Hepatocyte (in vitro differentiated cells): Measurements from ENCODE around the gene MYEOV. TPM values are rescaled to one million over a fixed set of nuclear protein-coding genes. Genes with fewer than 3 reads are reported as not detected.

Experiments
- DNase-seq: peaks from one replicate; pipeline ENCODE4 v3.0.0-alpha.2; 2016; ENCODE audit warnings: low spot score
- H2AFZ ChIP-seq: fragments of 200-600 bp; sonication (generic); 2 replicates; pipeline ENCODE4 v1.6.0; 2016; ENCODE audit warnings: antibody characterized with exemption, mild to moderate bottlenecking
- H3K27ac ChIP-seq: fragments of 200-600 bp; sonication (generic); 2 replicates; pipeline ENCODE4 v1.5.1; 2016; ENCODE audit warnings: mild to moderate bottlenecking
- H3K27me3 ChIP-seq: fragments of 200-600 bp; sonication (generic); 2 replicates; pipeline ENCODE4 v1.6.1; 2016
- H3K36me3 ChIP-seq: fragments of 200-600 bp; sonication (generic); replicated peaks from 2 replicates; pipeline ENCODE4 v1.5.1; 2016; ENCODE audit warnings: low read depth; ENCODE audit not compliant: insufficient read depth
- H3K4me1 ChIP-seq: fragments of 200-600 bp; sonication (generic); 2 replicates; pipeline ENCODE4 v1.5.1; 2016; ENCODE audit warnings: mild to moderate bottlenecking, moderate library complexity; ENCODE audit not compliant: insufficient read depth
- H3K4me2 ChIP-seq: fragments of 200-600 bp; sonication (generic); 2 replicates; pipeline ENCODE4 v1.6.0; 2016
- H3K4me3 ChIP-seq: fragments of 200-600 bp; sonication (generic); 2 replicates; pipeline ENCODE4 v1.5.1; 2016; ENCODE audit warnings: mild to moderate bottlenecking
- H3K79me2 ChIP-seq: fragments of 200-600 bp; sonication (generic); 2 replicates; pipeline ENCODE4 v1.6.0; 2017; ENCODE audit warnings: mild to moderate bottlenecking
- H3K9me2 ChIP-seq: fragments of 200-600 bp; sonication (generic); replicated peaks from 2 replicates; pipeline ENCODE4 v1.6.0; 2017; ENCODE audit warnings: mild to moderate bottlenecking; ENCODE audit not compliant: insufficient read depth
- H3K9me3 ChIP-seq: fragments of 200-600 bp; sonication (generic); 2 replicates; pipeline ENCODE4 v1.5.1; 2016; ENCODE audit warnings: low read depth, mild to moderate bottlenecking
- H4K20me1 ChIP-seq: fragments of 200-600 bp; sonication (generic); 2 replicates; pipeline ENCODE4 v1.6.0; 2016; ENCODE audit warnings: mild to moderate bottlenecking; ENCODE audit not compliant: insufficient read depth, poor library complexity, severe bottlenecking
- EZH2 ChIP-seq: fragments of 200-600 bp; sonication (generic); IDR thresholded peaks from 2 replicates; pipeline ENCODE4 v1.6.1; 2016; ENCODE audit warnings: antibody characterized with exemption, mild to moderate bottlenecking, borderline replicate concordance
- EZH2phosphoT487 ChIP-seq: fragments of 200-600 bp; sonication (generic); IDR thresholded peaks from one replicate; pipeline ENCODE4 v1.6.1; 2018; ENCODE audit warnings: antibody characterized with exemption, mild to moderate bottlenecking, low read depth, moderate library complexity; ENCODE audit not compliant: unreplicated experiment, severe bottlenecking
- WGBS: methylation state at CpG from one replicate; pipeline ENCODE4 v1.1.6; 2016; ENCODE audit warnings: low lambda C conversion rate; ENCODE audit errors: missing lambda C conversion rate; 5-methylcytosine and 5-hydroxymethylcytosine counted together
- polyA plus RNA-seq: library from polyadenylated mRNA; unstranded; fragments of >200 nt; fragmentation: Nextera tagmentation; extraction: Ambion mirVana; gene quantifications from 2 replicates; pipeline ENCODE4 v1.2.1, GENCODE V29; 2016
- total RNA-seq: library from RNA; depleted of rRNA; stranded (reverse); fragments of >200 nt; gene quantifications from 2 replicates; pipeline ENCODE4 v1.2.3, GENCODE V29; 2014
- TF ChIP-seq, protein P1 (sequence below): fragments of 200-600 bp; sonication (generic); IDR thresholded peaks from 2 replicates; pipeline ENCODE4 v1.5.1; 2016; ENCODE audit warnings: antibody characterized with exemption, mild to moderate bottlenecking; ENCODE audit not compliant: poor library complexity

Gene MYEOV
- total and polyA plus RNA-seq, 2 experiments from 2014 or later = not detected

DNA sequence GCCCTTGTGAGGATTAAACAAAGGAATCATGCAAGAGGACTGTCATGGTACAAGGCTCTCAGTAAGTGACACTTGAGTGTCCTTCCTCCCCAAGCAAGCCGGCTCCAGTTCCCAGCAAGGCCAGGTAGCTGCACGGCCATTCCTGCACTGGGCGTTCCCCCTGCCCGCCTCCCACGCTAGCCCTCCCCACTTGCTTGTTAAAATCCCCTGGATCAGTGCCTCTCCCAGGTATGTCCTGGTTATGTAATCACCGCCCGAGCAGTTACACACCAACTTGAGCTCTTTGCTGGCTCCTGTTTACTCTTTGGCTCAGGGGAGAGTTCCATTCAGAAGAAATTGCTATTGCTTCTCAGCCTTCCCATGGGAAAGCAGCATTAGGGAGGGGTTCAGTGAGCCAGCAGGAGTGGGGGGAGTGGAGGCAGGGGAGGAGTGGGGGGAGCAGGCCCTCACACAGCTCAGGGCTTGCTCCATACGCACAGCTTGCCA lies 19.4 kb upstream of the MYEOV start:
- no peak overlapping the region for H2AFZ ChIP-seq
- no peaks in the 10 kb centered on the region for H3K9me2 ChIP-seq
- no peaks in the 10 kb centered on the region for H4K20me1 ChIP-seq
- H3K27ac ChIP-seq = peak overlapping the region; percentile 83
- TF ChIP-seq EZH2phosphoT487 (no peak), EZH2 (no peak)
- TF ChIP-seq, protein P1, sequence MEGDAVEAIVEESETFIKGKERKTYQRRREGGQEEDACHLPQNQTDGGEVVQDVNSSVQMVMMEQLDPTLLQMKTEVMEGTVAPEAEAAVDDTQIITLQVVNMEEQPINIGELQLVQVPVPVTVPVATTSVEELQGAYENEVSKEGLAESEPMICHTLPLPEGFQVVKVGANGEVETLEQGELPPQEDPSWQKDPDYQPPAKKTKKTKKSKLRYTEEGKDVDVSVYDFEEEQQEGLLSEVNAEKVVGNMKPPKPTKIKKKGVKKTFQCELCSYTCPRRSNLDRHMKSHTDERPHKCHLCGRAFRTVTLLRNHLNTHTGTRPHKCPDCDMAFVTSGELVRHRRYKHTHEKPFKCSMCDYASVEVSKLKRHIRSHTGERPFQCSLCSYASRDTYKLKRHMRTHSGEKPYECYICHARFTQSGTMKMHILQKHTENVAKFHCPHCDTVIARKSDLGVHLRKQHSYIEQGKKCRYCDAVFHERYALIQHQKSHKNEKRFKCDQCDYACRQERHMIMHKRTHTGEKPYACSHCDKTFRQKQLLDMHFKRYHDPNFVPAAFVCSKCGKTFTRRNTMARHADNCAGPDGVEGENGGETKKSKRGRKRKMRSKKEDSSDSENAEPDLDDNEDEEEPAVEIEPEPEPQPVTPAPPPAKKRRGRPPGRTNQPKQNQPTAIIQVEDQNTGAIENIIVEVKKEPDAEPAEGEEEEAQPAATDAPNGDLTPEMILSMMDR = no peak
- no peaks in the 10 kb centered on the region for H3K9me3 ChIP-seq
- H3K4me3 ChIP-seq = no peak overlapping the region
- H3K4me1 ChIP-seq = peaks cover 20% of the 10 kb centered on the region
- no peaks in the 10 kb centered on the region for H3K36me3 ChIP-seq
- no peaks in the 10 kb centered on the region for H3K27me3 ChIP-seq
- H3K79me2 ChIP-seq = no peaks in the 10 kb centered on the region
- DNase-seq = peak; percentile 90
- no peak overlapping the region for H3K4me2 ChIP-seq
- WGBS = 18% methylated on average over 8 of the region's 8 CpGs

DNA sequence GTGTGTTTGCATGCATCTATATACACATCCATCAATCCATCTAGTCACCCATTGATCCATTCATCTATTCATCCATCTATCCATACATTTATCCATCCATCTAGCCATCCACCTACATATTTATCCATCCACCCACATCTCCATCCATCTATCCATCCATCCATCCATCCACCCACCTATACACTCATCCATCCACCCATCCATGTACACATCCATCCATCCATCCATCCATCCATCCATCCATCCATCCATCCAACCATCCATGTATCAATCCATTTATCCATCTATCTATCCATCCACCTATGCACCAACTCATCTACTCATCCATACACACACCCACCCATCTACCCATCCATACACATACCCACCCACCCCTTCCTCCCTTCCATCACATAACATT lies 18.8 kb upstream of the MYEOV start:
- no peak overlapping the region for H2AFZ ChIP-seq
- no peaks in the 10 kb centered on the region for H3K9me3 ChIP-seq
- peak overlapping the region; percentile 72 for H3K27ac ChIP-seq
- H3K4me2 ChIP-seq = no peak overlapping the region
- DNase-seq = no peak
- H3K4me3 ChIP-seq = no peak overlapping the region
- H3K4me1 ChIP-seq = peaks cover 20% of the 10 kb centered on the region
- H3K27me3 ChIP-seq = no peaks in the 10 kb centered on the region
- H3K9me2 ChIP-seq = no peaks in the 10 kb centered on the region
- H4K20me1 ChIP-seq = no peaks in the 10 kb centered on the region
- no peaks in the 10 kb centered on the region for H3K36me3 ChIP-seq
- TF ChIP-seq EZH2phosphoT487 = no peak
- TF ChIP-seq, protein P1 = no peak
- no peak for TF ChIP-seq EZH2
- H3K79me2 ChIP-seq = no peaks in the 10 kb centered on the region

DNA sequence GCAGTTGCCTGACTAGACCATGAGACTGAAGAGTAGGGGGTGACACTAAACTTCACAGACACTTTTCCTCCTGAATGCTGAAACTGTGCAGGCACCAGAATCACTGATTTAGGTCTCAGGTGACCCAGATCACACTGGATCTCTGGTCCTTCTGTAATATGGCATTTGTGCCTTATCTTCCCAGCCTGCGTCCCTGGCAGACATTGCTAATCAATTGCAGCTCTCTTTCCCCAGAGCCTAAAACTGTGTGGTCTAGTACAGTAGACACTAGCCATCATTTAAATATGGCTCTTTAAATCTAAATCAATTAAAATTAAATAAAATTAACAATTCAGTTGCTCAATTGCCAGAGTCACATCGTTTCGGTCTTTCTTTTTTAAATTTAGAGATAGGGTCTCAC lies 17.8 kb upstream of the MYEOV start:
- Histone ChIP-seq H3K9me3 (no peaks in the 10 kb centered on the region), H3K4me2 (no peak overlapping the region), H3K79me2 (no peaks in the 10 kb centered on the region), H3K4me3 (no peak overlapping the region), H4K20me1 (no peaks in the 10 kb centered on the region), H3K27ac (no peak overlapping the region), H2AFZ (no peak overlapping the region), H3K9me2 (no peaks in the 10 kb centered on the region), H3K36me3 (no peaks in the 10 kb centered on the region), H3K27me3 (no peaks in the 10 kb centered on the region), H3K4me1 (peaks cover 28% of the 10 kb centered on the region)
- TF ChIP-seq, protein P1 = no peak
- no peak for TF ChIP-seq EZH2
- no peak for TF ChIP-seq EZH2phosphoT487
- DNase-seq = no peak
- WGBS = 95% methylated on average over 3 of the region's 3 CpGs
